Stimulated activated CD4-positive, alpha-beta T cell treated with anti-CD3 and anti-CD28 coated beads, Interleukin-1b, Interleukin-23, amount 100 ng/mL, for 48 hours (primary cell): Measurements from ENCODE around the gene SHQ1.
"Not testable (repeated sequence)": the region's sequence is repeated elsewhere in the genome, so short reads cannot be mapped to it uniquely, and the experiment has no call there.

Experiments
- DNase-seq: peaks from one replicate; pipeline ENCODE4 v3.0.0-alpha.2; 2020

The SHQ1 gene

DNA sequence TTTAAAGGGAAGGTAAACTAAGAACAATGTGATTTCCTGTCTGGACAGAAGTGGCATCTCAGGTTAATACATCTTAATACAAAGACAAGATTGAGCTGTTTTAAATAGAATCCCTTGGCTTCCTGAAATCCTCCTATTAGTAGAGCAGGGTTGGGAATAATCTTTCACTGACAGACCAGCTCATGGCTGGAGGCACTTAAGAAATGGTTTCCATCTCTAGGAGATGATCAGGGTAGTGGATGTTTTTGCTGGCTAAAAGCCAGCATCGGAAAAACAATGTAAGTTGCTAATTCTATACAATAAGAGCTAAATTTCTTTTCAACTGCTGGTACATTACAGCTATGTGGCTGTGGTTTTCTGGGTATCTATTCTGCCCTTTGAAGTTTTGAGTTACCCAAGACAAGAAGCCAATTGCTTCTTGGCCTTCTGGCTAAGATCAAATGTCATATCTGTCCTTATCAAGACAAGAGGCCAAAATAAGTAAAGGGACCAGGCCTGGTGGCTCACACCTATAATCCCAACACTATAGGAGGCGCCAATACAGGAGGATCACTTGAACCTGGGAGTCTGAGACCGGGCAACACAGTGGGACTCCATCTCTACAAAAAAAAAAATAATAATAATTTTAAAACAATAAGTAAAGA is 49.6 kb downstream of the SHQ1 start:
- no peak for DNase-seq

DNA sequence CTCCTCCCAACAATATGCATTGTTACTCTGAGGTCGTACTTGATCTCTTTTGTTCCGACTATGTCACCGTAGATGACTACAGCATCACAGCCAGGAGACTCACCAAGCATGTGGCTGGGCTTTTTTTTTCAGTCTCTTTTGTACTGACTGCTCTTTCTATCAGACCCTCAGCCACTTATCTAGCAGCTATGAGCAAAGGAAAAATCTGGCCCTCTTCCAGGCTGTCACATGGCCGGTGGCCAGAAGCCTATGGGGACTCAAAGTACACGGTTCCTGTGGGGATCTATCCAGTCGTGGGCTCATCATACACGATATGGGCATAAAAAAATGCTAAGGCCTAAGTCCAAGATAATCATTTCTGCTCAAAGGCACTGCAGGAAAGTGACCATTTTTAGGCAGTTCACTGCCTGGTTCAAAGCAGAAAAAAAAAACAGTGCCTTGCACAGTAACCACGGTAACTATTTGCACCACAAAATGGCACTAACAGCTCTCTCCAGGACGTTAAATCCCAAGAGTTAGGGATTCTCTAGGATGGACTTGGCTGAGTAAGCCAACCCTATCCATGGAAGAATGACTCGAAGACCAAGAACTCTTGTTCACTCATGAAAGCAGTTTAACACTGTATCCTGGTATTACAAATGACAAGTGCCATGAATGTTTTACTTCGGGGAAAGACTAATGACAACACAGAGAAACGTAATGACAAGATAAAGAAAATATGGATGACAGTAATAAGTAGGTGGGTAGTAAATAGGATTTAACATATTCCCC is 50.3 kb downstream of the SHQ1 start:
- DNase-seq, result no peak

DNA sequence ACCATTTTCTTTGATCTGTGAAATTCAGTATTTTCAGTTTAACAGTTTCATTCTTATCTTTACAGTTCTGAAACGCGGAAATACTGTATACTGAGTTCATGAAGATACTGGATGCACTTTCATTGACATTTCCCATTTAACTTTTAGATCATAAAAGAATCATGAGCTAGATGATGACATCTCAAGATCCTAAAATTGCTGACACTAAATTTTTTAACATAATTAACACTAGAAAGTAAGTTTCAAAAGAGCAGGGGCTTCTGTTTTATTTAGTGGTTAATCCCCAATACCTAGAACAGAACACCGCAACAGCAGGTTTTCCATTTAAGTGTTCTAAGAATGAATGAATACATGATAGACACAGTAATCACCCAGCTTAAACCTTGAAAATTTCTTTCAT is 54.2 kb downstream of the SHQ1 start:
- DNase-seq, result no peak

DNA sequence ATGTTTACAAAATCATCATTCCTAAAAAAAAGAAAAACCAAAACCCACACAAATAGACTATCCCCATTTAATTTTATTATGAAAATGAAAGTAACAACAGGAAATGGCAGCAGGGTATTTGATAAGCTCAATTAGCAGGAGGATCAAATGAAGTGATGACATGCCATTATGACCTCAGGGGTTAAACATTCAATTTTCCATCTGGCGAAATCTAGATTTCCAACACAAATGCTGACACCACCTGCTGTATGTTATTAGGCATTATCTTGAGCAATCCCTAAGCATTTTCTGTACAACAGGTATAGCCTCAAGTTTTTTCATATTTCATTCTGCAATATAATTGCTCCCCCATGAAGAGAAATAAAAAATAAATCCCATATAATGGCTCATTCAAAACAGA is 57.1 kb downstream of the SHQ1 start:
- DNase-seq, result no peak

DNA sequence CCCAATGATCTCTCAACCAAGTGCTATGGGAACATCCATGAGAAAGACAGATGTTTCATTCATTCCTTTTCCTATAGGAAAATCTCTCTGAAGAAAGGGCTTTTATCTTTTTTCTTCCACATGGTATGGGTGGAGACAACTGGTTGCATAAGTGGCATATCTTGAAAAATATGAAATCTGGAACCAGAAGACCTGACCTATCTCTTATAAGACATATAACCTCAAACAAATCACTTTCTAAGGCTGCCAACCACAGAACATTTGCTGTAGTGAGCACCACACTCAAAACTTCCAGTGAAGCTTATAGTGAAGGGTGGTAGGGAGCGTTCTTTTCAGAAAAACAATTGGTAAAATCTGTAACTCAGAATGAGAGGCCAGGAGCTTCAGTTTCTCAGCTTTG is 58.5 kb downstream of the SHQ1 start:
- no peak for DNase-seq

DNA sequence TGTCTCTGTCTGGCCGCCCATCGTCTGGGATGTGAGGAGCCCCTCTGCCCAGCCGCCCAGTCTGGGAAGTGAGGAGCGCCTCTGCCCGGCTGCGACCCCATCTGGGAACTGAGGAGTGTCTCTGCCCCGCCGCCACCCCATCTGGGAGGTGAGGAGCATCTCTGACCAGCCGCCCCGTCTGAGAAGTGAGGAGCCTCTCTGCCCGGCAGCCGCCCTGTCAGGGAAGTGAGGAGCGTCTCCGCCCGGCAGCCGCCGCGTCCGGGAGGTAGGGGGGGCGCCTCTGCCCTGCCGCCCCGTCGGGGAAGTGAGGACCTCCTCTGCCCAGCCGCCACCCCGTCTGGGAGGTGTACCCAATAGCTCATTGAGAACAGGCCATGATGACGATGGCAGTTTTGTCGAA is 60.0 kb downstream of the SHQ1 start:
- DNase-seq, result not testable (repeated sequence)

DNA sequence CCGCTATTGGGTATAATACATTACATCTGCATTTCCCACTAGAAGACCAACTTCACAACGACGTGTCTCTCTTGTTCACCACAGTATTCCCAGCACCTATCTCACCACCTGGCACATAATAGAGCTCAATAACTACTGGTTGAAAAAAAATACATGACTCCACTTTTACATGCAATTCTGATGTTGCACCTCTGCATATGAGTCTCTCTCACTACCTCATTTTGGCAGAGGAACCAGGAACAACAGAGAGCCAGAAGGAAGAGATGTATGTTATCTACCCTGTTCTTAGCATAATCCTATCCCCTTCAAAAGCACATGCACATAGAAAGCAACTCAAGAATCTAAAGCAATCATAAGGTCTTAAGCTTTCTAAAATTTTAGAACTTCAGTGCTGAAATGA is 61.6 kb downstream of the SHQ1 start:
- DNase-seq, result no peak

DNA sequence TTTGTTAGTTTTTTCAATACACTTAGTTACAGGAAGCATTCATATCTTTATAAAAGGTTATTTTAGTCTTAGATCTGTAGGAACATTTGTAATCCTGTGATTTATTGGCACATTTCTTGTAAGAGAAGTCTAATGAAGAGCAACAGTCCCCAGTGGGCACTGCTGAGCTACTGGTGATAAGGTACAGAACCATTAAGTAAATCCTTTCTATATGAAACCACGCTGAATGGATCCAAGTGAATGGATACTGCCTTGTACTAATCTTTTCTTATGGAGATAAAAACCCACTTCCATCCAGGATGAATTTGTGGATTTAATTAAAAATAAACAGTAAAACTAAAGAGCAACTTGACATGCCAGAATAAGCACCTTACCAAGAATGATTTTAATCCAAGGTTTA is 64.0 kb downstream of the SHQ1 start:
- no peak for DNase-seq

DNA sequence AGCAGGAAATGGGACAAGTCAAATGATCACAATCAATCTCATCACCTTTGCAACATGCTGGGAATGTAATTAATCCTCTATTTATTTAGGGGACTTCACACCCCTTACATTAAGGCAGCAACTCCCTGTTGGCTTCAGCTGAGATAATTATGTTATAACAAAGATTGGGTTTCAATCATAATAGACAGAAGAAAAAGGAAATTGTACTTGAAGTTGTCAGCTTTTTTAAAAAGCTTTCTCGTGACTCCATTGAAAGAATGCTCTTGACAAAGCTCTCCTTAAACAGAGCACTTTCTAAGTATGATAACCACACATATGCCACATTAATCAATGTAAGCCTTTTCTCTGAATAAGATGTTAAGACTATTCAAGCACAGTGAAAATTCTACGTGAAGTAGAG is 65.7 kb downstream of the SHQ1 start:
- no peak for DNase-seq

DNA sequence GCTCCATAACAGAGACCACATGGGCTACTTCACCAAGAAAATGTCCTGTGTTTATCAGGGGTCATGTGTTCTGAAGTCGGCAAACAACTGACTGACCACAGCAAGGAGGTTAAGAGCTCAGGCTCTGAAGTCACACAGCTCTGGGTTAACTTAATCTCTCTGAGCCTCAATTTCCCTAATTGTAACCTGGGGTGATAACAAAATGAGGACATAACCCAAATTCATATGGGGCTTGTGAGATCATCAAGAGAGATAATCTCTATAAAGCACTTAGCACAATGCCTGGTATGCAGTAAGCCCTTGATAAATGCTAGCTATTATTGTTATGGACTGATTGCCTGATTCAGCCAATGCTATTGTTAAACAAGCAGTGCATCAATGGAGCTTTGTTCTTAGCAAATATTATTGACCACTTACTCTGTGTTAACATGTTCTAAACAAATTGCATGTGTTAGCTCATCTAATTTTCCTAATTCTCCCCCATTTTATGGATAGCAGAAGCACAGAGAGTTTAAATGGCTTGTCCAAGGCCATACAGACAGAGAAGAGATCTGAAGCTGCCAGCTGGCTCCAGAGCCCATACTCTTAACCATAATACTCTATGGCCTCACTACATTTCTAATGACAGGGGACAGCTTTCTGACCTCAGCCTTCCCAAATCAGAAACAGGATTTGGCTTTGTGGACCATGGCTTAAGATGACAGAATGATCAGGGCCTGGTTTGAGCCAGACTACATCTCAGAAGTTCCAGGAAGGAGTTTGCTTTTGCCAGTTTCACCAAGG is 78.3 kb downstream of the SHQ1 start:
- no peak for DNase-seq

DNA sequence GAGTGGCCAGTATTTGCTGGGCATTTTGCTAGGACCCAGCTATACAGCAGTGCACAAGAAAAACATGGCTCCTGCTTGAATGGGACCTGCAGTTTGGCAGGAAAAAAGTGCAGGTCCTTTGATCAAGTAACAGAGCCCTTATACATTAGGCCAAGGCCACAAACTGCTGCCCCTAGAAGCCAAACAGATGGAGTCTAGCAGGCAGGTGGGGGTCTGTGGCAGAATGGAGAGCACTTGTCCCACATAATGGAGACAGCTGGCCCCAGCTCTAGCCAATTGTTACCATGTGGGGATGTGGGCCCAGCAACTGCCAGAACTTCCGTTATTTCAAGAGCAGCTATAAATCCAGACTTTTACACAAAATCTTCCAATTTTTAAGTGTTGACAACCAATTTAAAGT is 79.3 kb downstream of the SHQ1 start:
- DNase-seq, result no peak

DNA sequence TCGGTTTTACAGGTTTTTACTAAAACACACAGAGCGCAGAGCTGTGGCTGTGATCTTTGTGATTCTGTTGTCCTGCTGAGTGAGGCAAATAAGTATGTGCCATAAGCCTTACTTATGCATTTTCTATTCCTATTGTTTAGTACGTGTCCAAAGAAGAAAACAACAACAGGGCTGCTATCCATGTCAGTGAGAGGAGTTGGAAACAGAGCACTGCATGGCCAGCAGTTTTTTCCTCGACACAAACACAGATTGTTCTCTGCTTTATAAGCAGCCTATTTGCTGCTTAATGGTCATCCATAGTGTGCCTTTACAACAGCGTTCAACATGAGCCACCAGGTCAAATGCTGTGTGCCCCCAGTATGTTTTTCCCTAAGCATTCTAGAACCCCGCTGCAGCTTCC is 79.8 kb downstream of the SHQ1 start:
- no peak for DNase-seq

DNA sequence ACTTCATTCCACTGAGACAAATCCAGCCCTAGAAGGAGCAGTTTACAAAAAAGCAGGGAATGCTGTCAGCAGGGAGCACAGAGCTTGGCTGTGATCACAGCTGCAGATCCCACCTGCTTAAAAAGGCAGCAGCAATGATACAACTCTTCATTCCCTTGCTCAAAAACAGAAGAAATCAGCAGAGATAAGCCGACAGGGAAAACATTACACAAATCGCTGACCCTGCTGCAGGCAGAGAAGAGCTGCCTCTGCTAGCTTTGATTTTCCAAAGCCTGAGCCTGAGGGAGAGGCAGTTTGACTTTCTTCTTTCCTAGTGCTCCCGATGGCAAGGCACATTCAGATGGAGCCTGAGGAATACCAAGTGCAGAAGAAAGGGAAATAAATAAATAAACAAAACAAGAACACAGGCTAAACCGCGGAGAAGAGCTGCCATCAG is 80.2 kb downstream of the SHQ1 start:
- DNase-seq, result no peak

DNA sequence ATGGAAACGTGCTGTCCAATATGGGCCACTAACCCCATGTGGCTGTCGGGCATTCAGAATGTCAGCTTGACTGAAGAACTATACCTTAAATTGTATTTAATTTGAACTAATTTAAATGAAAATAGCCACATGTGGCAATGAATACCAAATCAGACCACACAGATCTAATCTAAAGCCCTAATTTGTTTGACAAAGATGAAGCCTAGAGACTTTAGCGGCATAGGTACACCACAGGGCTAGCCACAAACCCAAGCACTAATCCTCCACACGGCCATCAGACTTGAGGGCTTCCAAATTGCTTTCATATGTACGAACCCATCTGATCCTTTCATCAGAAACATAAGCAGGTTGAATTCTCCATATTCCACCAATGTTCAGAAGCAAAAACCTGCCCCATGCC is 81.4 kb downstream of the SHQ1 start:
- no peak for DNase-seq

DNA sequence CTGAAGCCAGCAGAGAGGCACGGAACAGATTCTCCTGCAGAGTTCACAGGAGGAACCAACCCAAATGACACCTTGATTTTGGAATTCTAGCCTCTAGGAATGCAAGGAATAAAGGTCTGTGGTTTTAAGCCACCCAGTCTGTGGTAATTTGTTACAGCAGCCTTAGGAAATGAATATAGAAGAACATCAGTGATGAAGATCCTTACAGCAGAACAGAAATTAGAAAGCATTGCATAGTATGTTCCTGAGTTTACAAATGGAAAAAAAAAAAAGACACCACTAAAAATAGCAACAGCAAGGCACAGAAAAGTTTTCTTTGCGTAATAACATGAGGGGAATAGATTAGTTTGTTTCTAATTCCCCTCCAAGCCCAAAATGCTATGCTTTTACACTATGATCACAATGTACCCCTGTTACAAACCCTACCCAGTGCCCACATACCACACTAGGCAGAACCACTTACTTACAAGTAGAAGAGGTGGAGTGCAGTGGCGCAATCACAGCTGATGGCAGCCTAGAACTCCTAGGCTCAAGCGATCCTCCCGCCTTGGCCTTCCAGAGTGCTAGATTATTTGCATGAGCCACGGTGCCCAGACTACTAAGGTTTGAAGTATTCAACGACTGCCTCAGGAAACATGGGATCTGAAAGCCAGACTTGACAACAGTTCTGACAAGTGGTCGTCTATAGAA is 84.3 kb downstream of the SHQ1 start:
- DNase-seq, result no peak

DNA sequence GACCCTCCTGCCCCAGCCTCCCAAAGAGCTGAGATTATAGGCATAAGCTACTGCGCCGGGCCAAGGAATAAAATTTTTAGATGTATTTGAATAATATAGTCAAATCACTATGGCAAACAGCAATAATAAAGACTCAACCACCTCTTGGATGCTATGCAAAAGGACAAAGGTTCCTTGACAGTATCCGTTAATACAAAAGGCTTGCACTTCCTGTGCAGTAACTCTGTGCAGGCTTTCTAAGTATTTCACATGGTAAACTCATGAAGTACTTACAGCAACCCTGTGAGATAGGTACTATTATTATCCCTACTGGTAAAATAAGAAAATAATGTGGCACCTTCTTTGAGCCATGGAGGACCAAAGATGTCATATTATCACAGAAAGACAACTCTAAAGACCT is 86.8 kb downstream of the SHQ1 start:
- DNase-seq, result no peak

DNA sequence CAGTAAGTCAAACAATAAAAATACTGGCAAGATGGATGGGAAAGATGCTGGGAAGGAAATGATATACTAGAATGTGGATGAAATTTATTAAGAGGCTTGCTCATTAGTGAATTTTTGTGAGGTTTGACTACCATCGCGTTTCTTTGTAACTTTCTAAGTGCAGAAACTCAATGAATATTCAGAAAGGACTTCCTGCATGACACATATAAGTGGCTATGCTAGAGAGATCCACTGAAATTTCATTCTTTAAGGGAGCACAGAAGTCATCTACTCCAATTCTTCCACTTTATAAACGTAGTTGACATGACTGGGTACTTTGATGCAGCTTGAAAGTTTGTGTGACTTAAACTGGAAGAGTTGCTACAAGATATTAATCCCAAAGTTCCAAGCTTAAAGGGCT is 88.0 kb downstream of the SHQ1 start:
- DNase-seq, result no peak

DNA sequence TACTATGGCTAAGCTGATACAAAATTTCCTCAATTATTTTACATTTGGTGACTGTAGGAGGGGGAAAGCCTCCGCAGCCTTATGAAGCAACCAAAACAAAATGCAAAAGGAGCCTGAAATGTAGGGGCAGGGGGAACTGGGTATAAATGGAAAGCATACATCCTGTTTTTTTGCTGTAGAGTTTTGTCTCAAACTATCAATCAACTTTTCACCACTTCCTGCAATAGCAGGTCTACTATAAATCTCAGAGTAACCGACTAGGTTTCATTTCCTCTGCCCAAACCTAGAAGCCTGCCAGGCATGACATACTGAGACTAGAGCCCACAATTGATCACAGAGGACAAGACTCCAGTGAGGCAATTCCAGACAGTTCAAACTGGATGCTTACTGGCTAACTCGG is 91.3 kb downstream of the SHQ1 start:
- peak; percentile 35 for DNase-seq

DNA sequence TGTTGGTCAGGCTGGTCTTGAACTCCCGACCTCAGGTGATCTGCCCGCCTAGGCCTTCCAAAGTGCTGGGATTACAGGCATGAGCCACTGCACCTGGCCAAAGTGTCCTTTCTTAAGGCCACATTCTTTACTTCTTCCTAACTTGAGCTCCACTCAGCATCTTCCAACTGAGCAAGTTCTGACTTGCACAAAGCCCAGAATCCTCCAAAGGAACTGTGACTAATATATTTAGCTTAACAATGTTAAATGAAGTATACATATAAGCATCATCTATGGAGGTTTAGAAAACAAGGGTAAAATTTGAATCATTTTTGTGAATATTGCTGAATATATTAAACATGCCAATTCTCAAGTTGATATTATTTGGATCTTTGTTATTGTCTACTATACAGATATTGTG is 93.7 kb downstream of the SHQ1 start:
- DNase-seq, result no peak

DNA sequence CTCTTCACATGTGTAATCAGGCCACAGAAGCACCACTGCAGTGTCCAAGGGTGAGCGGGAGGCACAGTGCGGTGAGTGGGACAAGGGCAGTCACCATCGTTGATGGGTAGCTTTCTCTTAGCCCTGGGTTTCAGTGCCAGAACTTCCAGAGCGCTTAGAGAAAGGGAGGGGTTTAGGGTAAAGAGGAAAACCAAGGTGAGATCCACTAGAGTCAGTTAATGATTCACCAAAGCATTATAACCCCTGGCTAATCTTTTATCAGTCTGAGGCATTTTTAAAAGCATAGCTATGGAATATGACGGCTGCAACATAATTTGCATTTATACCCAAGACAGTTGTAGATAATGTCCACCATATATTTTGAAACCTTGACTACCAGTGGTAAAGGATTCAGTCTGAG is 94.8 kb downstream of the SHQ1 start:
- DNase-seq, result no peak

DNA sequence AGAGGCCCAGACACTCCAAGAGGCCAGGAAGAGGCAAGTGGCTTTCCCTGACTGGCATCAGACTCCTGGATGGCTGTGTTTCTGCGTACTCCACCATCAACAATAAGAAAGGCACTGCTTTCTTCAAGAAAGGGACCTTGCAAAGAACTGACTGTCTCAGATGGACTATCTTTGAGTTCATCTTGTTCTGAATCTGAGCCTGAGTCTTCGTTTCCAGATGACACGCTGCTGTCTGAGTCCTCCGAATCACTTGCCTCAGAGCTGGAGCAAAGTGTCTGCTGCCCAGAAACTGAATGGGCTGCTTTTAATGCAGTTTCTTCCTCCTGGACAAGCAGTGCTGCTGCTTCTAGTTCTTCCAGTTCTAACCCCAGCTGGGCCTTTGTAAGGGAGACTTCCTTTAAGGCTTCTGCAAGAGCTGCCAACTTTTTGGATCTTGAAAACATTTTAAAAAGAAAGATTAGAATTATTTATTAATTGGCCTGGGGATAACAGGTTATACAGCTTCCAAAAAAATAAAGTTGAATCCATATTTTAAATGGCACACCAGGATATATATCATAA is 97.8 kb downstream of the SHQ1 start:
- peak; percentile 13 for DNase-seq

DNA sequence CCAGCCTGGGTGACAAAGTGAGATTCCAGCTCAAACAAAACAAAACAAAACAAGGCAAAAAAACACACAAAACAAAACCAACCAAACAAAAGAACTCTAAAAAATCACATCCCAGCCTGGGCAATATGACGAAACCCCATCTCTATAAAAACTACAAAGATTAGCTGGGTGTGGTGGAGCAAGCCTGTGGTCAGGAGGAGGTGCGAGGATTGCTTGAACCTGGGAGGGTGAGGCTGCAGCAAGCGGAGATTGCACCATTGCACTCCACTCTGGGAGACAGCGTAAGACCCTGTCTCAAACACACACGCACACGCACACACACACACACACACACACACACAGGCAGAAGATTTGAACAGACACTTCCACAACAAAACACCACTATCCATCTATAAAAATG is 99.6 kb downstream of the SHQ1 start:
- DNase-seq, result no peak
